ENCODE results near the gene OR6X1. TPM values are rescaled to one million over a fixed set of nuclear protein-coding genes. Genes with fewer than 3 reads are reported as not detected.

Gene OR6X1
- total and polyA plus RNA-seq, 2 of the 8 experiments (the other 6 are each of a cell fraction or from before 2014, with no cell fraction given) = not detected

GRCh38 chr11:123796226-123796625, 41.9 kb upstream of the OR6X1 start (continued):
- no peak for TF ChIP-seq CHD7 (IDR thresholded peaks at IDR 0.05; ENCODE audit: insufficient replicate concordance, low read length)
- TF ChIP-seq HDAC6 (IDR thresholded peaks at IDR 0.05; ENCODE audit: low read depth, low read length) = no peak
- no peak for TF ChIP-seq TAF7 (optimal IDR thresholded peaks at IDR 0.05; ENCODE audit: borderline replicate concordance, low read depth, low read length)
- no peak for TF ChIP-seq ASH2L (IDR thresholded peaks at IDR 0.05; ENCODE audit: low read length)
- TF ChIP-seq CHD2 (IDR thresholded peaks at IDR 0.05; ENCODE audit: low read length) = no peak
- TF ChIP-seq TCF12 (IDR thresholded peaks at IDR 0.05; ENCODE audit: low read depth, low read length) = no peak
- TF ChIP-seq RFX5 (IDR thresholded peaks at IDR 0.05; ENCODE audit: borderline replicate concordance, low read depth, low read length) = no peak
